OCI-LY7 (cell line): ENCODE measurements around the gene HOXC4.
"Not testable (repeated sequence)": the region's sequence is repeated elsewhere in the genome, so short reads cannot be mapped to it uniquely, and the experiment has no call there.

Source experiments
- CTCF ChIP-seq: fragments of 200-600 bp; sonication (generic); conservative IDR thresholded peaks from 2 replicates; pipeline ENCODE4 v1.5.1; 2014; ENCODE audit warnings: mild to moderate bottlenecking, antibody characterized with exemption, low read length, moderate library complexity, mixed read lengths
- EZH2phosphoT487 ChIP-seq: fragments of 200-600 bp; sonication (generic); IDR thresholded peaks from 2 replicates; pipeline ENCODE4 v1.6.1; 2018; ENCODE audit warnings: low read depth, borderline replicate concordance, mild to moderate bottlenecking, mixed run types, antibody characterized with exemption, low read length, moderate library complexity, mixed read lengths

DNA sequence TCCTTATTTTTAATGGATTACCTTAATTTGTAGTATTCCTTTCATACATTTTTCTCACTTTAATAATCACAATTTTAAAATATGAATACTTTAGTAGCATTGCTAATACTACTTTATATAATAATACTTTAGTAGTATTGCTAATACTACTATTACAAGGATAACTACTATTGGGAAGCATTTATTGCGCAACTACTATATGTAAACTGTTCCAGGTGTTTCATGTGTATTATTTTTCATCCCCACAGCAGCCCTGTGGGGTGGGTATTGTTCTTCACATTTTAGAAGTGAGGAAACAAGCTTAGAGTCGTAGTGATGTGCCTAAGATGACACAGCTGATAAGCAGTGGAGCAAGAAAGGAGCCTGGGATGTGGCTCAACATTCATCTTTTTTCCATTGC, 45.0 kb downstream of the HOXC4 start:
- not testable (repeated sequence) for TF ChIP-seq CTCF, EZH2phosphoT487
